SIG-M5 treated with dmso at 0.1 percent for 504 hours (cell line): Measurements from ENCODE around the gene NUTF2.

Source experiments
- DNase-seq: peaks from one replicate; lab custom pipeline; 2025; ENCODE audit not compliant: unreplicated experiment; lab: John Stamatoyannopoulos, UW

The NUTF2 gene

GRCh38 chr16:67846320-67847063, at the start of gene NUTF2:
NUTF2 (plus strand) TSS chr16:67846933; CDS start chr16:67865131, 18,198 bp downstream.
- DNase-seq, result peak; percentile 92

- DNase-seq, result peak; percentile 7
Measured at GRCh38 chr16:67800338-67800926, 46.3 kb upstream of the NUTF2 start.

GRCh38 chr16:67801241-67801640, 45.5 kb upstream of the NUTF2 start:
- no peak for DNase-seq

GRCh38 chr16:67801883-67802282, 44.9 kb upstream of the NUTF2 start:
- DNase-seq, result no peak

- peak; percentile 41 for DNase-seq
Measured at GRCh38 chr16:67803894-67804293, 42.8 kb upstream of the NUTF2 start.

- no peak for DNase-seq
Measured at GRCh38 chr16:67804853-67805542, 41.7 kb upstream of the NUTF2 start.

- peak; percentile 11 for DNase-seq
Measured at GRCh38 chr16:67805718-67806427, 40.9 kb upstream of the NUTF2 start.

GRCh38 chr16:67806428-67807147, 40.1 kb upstream of the NUTF2 start, which contains the start of the genes RANBP10 and TSNAXIP1:
RANBP10 (minus strand) TSS chr16:67806560; CDS start chr16:67806536, 24 bp downstream.
TSNAXIP1 (plus strand) TSS chr16:67806889; CDS start chr16:67807150, 261 bp downstream.
- DNase-seq, result peak; percentile 99

- DNase-seq, result no peak
Measured at GRCh38 chr16:67807148-67807682, 39.5 kb upstream of the NUTF2 start.

GRCh38 chr16:67811899-67812298, 34.8 kb upstream of the NUTF2 start:
- no peak for DNase-seq

GRCh38 chr16:67814567-67814966, 32.2 kb upstream of the NUTF2 start:
- no peak for DNase-seq

GRCh38 chr16:67820608-67821259, 26.0 kb upstream of the NUTF2 start:
- DNase-seq, result no peak

- no peak for DNase-seq
Measured at GRCh38 chr16:67822511-67822910, 24.2 kb upstream of the NUTF2 start.

- DNase-seq, result no peak
Measured at GRCh38 chr16:67825119-67825518, 21.6 kb upstream of the NUTF2 start.

- no peak for DNase-seq
Measured at GRCh38 chr16:67825906-67826305, 20.8 kb upstream of the NUTF2 start.

- no peak for DNase-seq
Measured at GRCh38 chr16:67828651-67829050, 18.1 kb upstream of the NUTF2 start.

GRCh38 chr16:67833030-67833414, 13.7 kb upstream of the NUTF2 start:
- no peak for DNase-seq

GRCh38 chr16:67833415-67834241, 13.1 kb upstream of the NUTF2 start:
- DNase-seq, result peak; percentile 89

- DNase-seq, result no peak
Measured at GRCh38 chr16:67834242-67834614, 12.5 kb upstream of the NUTF2 start.
